K562 (cell line): ENCODE measurements around the gene RAD21L1. TPM values are rescaled to one million over a fixed set of nuclear protein-coding genes. Genes with fewer than 3 reads are reported as not detected.

Experiments
- BRD9 ChIP-seq: fragments of 450-650 bp; IDR thresholded peaks from 2 replicates; pipeline ENCODE4 v1.6.1; 2018; ENCODE audit warnings: low read depth; ENCODE audit not compliant: partially characterized antibody
- ETV5 ChIP-seq: sonication (generic); formaldehyde crosslinking; IDR thresholded peaks from 2 replicates; pipeline ENCODE4 v1.4.0; 2020; ENCODE audit warnings: low read depth, mild to moderate bottlenecking, missing genetic modification reagents
- ETV6 ChIP-seq, 3 experiments: fragments of 150-350 bp in 1 of 3; sonication (generic) in 1 of 3; formaldehyde crosslinking in 1 of 3; IDR thresholded peaks; 2 replicates each; pipeline versions ENCODE4 v1.6.1 to v1.8.0; 2014 to 2022; ENCODE audit warnings: borderline replicate concordance in 2 of 3, low read depth in 2 of 3, antibody characterized with exemption in 1 of 3, low read length in 1 of 3, mild to moderate bottlenecking in 1 of 3, missing genetic modification reagents in 1 of 3
- MEF2A ChIP-seq: IDR thresholded peaks from 2 replicates; pipeline ENCODE4 v1.6.1; 2011; ENCODE audit warnings: low read depth, mild to moderate bottlenecking, low read length, moderate library complexity; ENCODE audit not compliant: control insufficient read depth
- MTA1 ChIP-seq: fragments of 450-650 bp; IDR thresholded peaks from 2 replicates; pipeline ENCODE4 v1.6.1; 2017; ENCODE audit warnings: borderline replicate concordance
- NFIX ChIP-seq: fragments of 250-450 bp; sonication (Bioruptor Pico); IDR thresholded peaks from 2 replicates; pipeline ENCODE4 v1.4.0; 2020; ENCODE audit warnings: low read depth, mild to moderate bottlenecking, moderate library complexity
- PTRF ChIP-seq: fragments of 450-650 bp; IDR thresholded peaks from 2 replicates; pipeline ENCODE4 v1.6.1; 2016; ENCODE audit warnings: mild to moderate bottlenecking, missing genetic modification characterization, missing compliant biosample characterization
- SAP30 ChIP-seq: fragments of 200-600 bp; sonication (generic); IDR thresholded peaks from 2 replicates; pipeline ENCODE4 v1.6.1; 2012; ENCODE audit warnings: borderline replicate concordance, low read depth, mild to moderate bottlenecking, moderate library complexity, low read length, control low read depth, inconsistent platforms; ENCODE audit not compliant: insufficient read depth, poor library complexity, severe bottlenecking
- TEAD2 ChIP-seq: fragments of 450-650 bp; IDR thresholded peaks from 2 replicates; pipeline ENCODE4 v1.6.1; 2016; ENCODE audit warnings: missing genetic modification characterization, control low read depth, missing compliant biosample characterization
- ZNF253 ChIP-seq: fragments of 250-450 bp; sonication (Bioruptor Pico); conservative IDR thresholded peaks from 2 replicates; pipeline ENCODE4 v1.6.1; 2021; ENCODE audit warnings: mild to moderate bottlenecking
- ZNF583 ChIP-seq: fragments of 250-450 bp; sonication (Bioruptor Pico); IDR thresholded peaks from 2 replicates; pipeline ENCODE4 v1.4.0; 2020
- polyA plus RNA-seq, 8 experiments: library from polyadenylated mRNA; depleted of rRNA in 4 of 8; stranded (reverse) in 5 of 8; unstranded in 3 of 8; fragments of >200 nt; fragmentation: Nextera tagmentation in 2 of 8; fragmentation: Illumina TruSeq in 1 of 8; extraction: Ambion mirVana in 2 of 8; extraction: Trizol in 1 of 8; gene quantifications; 2 replicates each; pipeline versions ENCODE4 v1.2.1 to v1.2.3, GENCODE V29; 2011 to 2014; ENCODE audit warnings: inconsistent platforms in 1 of 8, missing spikeins in 1 of 8
- total RNA-seq, 7 experiments: library from RNA; depleted of rRNA in 6 of 7; stranded (reverse); fragments of >200 nt in 6 of 7; fragmentation: Illumina TruSeq in 2 of 7; extraction: Trizol in 2 of 7; gene quantifications; 2 replicates each; pipeline versions ENCODE4 v1.2.1 to v1.2.3, GENCODE V29; 2011 to 2021; ENCODE audit warnings: low replicate concordance in 1 of 7
- TF ChIP-seq, protein P1 (sequence below): fragments of 250-450 bp; sonication (Bioruptor Pico); IDR thresholded peaks from 2 replicates; pipeline ENCODE4 v1.4.0; 2020
- TF ChIP-seq, protein P2 (sequence below): fragments of 450-650 bp; formaldehyde crosslinking; IDR thresholded peaks from 2 replicates; pipeline ENCODE4 v1.4.0; 2022; ENCODE audit warnings: mild to moderate bottlenecking, moderate library complexity
- TF ChIP-seq, protein P3 (sequence below): fragments of 450-650 bp; IDR thresholded peaks from 2 replicates; pipeline ENCODE4 v1.6.1; 2016; ENCODE audit warnings: mild to moderate bottlenecking, moderate library complexity

Gene RAD21L1
- total and polyA plus RNA-seq, 9 of the 15 experiments (the other 6 are each of a cell fraction or from before 2014, with no cell fraction given), result 0.17 to 1.7 (median 0.45) TPM; not detected in 1

DNA sequence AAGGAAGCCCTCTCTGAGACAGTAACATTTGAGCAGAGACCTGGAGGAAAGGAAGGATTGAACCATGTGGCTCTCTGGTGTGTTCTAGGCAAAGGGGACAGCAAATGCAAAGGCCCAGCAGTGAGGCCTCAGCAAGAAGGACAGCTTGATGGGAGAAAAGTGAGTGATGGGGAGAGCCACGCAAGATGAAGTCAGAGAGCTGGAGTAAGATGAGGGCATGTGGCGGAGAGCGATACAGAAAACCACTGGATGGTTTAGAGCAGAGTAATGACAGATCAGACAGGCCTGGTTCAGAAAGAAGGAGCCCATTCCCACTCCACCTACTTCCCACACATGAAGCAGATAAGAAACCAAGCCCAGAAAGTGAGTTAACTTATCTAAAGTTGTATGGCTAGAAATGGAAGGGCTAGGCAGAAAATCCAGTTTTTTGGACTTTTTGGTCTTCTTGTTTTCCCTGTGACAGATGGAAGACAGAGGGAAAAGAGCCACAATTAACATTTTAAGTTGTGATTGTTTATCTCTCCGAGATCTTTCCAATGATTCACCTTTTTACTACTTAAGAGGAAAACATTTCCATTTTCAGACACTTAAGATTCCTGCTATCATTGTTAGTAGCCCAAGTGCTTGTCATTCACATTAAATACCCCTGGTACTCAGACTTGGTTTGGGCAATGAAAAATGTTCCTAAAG lies 39.5 kb downstream of the RAD21L1 start (continued):
- TF ChIP-seq SAP30, result no peak
- TF ChIP-seq ETV6 (IDR thresholded peaks at IDR 0.05; ENCODE audit: borderline replicate concordance in 1 of 2, low read depth in 2 of 2, low read length in 1 of 2), result no peak
- no peak for TF ChIP-seq ETV6 (CRISPR knock-in tag; IDR thresholded peaks at IDR 0.05; ENCODE audit: borderline replicate concordance)
- no peak for TF ChIP-seq NFIX (CRISPR knock-in tag)
- no peak for TF ChIP-seq MTA1
- no peak for TF ChIP-seq ZNF253
- TF ChIP-seq ETV5, result peak; percentile 47; the same call in 1 of the 2 replicates
- TF ChIP-seq, protein P1, sequence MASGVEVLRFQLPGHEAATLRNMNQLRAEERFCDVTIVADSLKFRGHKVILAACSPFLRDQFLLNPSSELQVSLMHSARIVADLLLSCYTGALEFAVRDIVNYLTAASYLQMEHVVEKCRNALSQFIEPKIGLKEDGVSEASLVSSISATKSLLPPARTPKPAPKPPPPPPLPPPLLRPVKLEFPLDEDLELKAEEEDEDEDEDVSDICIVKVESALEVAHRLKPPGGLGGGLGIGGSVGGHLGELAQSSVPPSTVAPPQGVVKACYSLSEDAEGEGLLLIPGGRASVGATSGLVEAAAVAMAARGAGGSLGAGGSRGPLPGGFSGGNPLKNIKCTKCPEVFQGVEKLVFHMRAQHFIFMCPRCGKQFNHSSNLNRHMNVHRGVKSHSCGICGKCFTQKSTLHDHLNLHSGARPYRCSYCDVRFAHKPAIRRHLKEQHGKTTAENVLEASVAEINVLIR (CRISPR knock-in tag), result no peak
- TF ChIP-seq MEF2A, result no peak
- TF ChIP-seq, protein P2, sequence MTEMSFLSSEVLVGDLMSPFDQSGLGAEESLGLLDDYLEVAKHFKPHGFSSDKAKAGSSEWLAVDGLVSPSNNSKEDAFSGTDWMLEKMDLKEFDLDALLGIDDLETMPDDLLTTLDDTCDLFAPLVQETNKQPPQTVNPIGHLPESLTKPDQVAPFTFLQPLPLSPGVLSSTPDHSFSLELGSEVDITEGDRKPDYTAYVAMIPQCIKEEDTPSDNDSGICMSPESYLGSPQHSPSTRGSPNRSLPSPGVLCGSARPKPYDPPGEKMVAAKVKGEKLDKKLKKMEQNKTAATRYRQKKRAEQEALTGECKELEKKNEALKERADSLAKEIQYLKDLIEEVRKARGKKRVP (CRISPR knock-in tag), result no peak
- no peak for TF ChIP-seq ZNF583 (CRISPR knock-in tag)
- no peak for TF ChIP-seq TEAD2 (tag)
- TF ChIP-seq PTRF (tag), result no peak
- TF ChIP-seq BRD9, result no peak
- TF ChIP-seq, protein P3, sequence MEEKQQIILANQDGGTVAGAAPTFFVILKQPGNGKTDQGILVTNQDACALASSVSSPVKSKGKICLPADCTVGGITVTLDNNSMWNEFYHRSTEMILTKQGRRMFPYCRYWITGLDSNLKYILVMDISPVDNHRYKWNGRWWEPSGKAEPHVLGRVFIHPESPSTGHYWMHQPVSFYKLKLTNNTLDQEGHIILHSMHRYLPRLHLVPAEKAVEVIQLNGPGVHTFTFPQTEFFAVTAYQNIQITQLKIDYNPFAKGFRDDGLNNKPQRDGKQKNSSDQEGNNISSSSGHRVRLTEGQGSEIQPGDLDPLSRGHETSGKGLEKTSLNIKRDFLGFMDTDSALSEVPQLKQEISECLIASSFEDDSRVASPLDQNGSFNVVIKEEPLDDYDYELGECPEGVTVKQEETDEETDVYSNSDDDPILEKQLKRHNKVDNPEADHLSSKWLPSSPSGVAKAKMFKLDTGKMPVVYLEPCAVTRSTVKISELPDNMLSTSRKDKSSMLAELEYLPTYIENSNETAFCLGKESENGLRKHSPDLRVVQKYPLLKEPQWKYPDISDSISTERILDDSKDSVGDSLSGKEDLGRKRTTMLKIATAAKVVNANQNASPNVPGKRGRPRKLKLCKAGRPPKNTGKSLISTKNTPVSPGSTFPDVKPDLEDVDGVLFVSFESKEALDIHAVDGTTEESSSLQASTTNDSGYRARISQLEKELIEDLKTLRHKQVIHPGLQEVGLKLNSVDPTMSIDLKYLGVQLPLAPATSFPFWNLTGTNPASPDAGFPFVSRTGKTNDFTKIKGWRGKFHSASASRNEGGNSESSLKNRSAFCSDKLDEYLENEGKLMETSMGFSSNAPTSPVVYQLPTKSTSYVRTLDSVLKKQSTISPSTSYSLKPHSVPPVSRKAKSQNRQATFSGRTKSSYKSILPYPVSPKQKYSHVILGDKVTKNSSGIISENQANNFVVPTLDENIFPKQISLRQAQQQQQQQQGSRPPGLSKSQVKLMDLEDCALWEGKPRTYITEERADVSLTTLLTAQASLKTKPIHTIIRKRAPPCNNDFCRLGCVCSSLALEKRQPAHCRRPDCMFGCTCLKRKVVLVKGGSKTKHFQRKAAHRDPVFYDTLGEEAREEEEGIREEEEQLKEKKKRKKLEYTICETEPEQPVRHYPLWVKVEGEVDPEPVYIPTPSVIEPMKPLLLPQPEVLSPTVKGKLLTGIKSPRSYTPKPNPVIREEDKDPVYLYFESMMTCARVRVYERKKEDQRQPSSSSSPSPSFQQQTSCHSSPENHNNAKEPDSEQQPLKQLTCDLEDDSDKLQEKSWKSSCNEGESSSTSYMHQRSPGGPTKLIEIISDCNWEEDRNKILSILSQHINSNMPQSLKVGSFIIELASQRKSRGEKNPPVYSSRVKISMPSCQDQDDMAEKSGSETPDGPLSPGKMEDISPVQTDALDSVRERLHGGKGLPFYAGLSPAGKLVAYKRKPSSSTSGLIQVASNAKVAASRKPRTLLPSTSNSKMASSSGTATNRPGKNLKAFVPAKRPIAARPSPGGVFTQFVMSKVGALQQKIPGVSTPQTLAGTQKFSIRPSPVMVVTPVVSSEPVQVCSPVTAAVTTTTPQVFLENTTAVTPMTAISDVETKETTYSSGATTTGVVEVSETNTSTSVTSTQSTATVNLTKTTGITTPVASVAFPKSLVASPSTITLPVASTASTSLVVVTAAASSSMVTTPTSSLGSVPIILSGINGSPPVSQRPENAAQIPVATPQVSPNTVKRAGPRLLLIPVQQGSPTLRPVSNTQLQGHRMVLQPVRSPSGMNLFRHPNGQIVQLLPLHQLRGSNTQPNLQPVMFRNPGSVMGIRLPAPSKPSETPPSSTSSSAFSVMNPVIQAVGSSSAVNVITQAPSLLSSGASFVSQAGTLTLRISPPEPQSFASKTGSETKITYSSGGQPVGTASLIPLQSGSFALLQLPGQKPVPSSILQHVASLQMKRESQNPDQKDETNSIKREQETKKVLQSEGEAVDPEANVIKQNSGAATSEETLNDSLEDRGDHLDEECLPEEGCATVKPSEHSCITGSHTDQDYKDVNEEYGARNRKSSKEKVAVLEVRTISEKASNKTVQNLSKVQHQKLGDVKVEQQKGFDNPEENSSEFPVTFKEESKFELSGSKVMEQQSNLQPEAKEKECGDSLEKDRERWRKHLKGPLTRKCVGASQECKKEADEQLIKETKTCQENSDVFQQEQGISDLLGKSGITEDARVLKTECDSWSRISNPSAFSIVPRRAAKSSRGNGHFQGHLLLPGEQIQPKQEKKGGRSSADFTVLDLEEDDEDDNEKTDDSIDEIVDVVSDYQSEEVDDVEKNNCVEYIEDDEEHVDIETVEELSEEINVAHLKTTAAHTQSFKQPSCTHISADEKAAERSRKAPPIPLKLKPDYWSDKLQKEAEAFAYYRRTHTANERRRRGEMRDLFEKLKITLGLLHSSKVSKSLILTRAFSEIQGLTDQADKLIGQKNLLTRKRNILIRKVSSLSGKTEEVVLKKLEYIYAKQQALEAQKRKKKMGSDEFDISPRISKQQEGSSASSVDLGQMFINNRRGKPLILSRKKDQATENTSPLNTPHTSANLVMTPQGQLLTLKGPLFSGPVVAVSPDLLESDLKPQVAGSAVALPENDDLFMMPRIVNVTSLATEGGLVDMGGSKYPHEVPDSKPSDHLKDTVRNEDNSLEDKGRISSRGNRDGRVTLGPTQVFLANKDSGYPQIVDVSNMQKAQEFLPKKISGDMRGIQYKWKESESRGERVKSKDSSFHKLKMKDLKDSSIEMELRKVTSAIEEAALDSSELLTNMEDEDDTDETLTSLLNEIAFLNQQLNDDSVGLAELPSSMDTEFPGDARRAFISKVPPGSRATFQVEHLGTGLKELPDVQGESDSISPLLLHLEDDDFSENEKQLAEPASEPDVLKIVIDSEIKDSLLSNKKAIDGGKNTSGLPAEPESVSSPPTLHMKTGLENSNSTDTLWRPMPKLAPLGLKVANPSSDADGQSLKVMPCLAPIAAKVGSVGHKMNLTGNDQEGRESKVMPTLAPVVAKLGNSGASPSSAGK, result no peak
